IMR-90 (cell line): Measurements from ENCODE around the gene CST4. TPM values are rescaled to one million over a fixed set of nuclear protein-coding genes. Genes with fewer than 3 reads are reported as not detected.

ENCODE experiments used
- ATAC-seq: fragments of 200-7000 bp; cut with Tn5 transposase; 2 replicates; pipeline ENCODE4 v1.9.1; 2020; ENCODE audit warnings: low read depth, mild to moderate bottlenecking, moderate library complexity
- BruUV-seq: library from RNA; stranded (reverse); fragments of 400-500 nt; replicated peaks from 2 replicates; lab custom pipeline; 2021; lab: Mats Ljungman, UMichigan
- CTCF ChIA-PET: fragments of 300-600 bp; formaldehyde crosslinking; extraction: SDS; loops from one replicate; lab custom pipeline; 2021; ENCODE audit warnings: antibody characterized with exemption; lab: Yijun Ruan, JAX
- POLR2A ChIA-PET: fragments of 300-600 bp; sonication (Branson Sonifier 250); formaldehyde crosslinking; loops from one replicate; lab custom pipeline; 2022; ENCODE audit warnings: antibody characterized with exemption; ENCODE audit not compliant: unreplicated experiment; lab: Charles Lee
- DNase-seq: peaks from one replicate; pipeline ENCODE4 v3.0.0; 2013
- H2AFZ ChIP-seq: replicated peaks from 2 replicates; pipeline ENCODE3; 2013; ENCODE audit warnings: low read length, mild to moderate bottlenecking; ENCODE audit not compliant: poor library complexity
- H2AK5ac ChIP-seq: 2 replicates; pipeline ENCODE4 v1.6.1; 2013; ENCODE audit warnings: low read depth, low read length, inconsistent platforms
- H2AK9ac ChIP-seq: replicated peaks from 2 replicates; pipeline ENCODE3; 2013; ENCODE audit warnings: mild to moderate bottlenecking, low read depth, low read length, moderate library complexity; ENCODE audit not compliant: poor library complexity
- H2BK120ac ChIP-seq: 2 replicates; pipeline ENCODE4 v1.6.1; 2013; ENCODE audit warnings: low read depth, low read length, inconsistent platforms
- H2BK15ac ChIP-seq: 3 replicates; pipeline ENCODE4 v1.6.1; 2013; ENCODE audit warnings: low read depth, low read length, inconsistent platforms
- H2BK20ac ChIP-seq: 2 replicates; pipeline ENCODE4 v1.6.1; 2013; ENCODE audit warnings: low read depth, mild to moderate bottlenecking, inconsistent platforms, low read length, moderate library complexity
- H2BK5ac ChIP-seq: 2 replicates; pipeline ENCODE4 v1.6.1; 2013; ENCODE audit warnings: mild to moderate bottlenecking, low read depth, low read length, inconsistent platforms; ENCODE audit not compliant: poor library complexity, severe bottlenecking
- H3K14ac ChIP-seq: replicated peaks from 2 replicates; pipeline ENCODE4 v1.6.1; 2013; ENCODE audit warnings: low read depth, low read length, inconsistent platforms
- H3K18ac ChIP-seq: 2 replicates; pipeline ENCODE4 v1.6.1; 2013; ENCODE audit warnings: low read depth, low read length, control low read depth
- H3K23ac ChIP-seq: 2 replicates; pipeline ENCODE4 v1.6.1; 2013; ENCODE audit warnings: low read depth, low read length, inconsistent platforms
- H3K27ac ChIP-seq: 2 replicates; pipeline ENCODE4 v1.5.1; 2013; ENCODE audit warnings: mild to moderate bottlenecking, control low read depth, low read length; ENCODE audit not compliant: insufficient read depth
- H3K27me3 ChIP-seq: 2 replicates; pipeline ENCODE4 v1.6.1; 2013; ENCODE audit warnings: low read length; ENCODE audit not compliant: control insufficient read depth, insufficient read depth
- H3K36me3 ChIP-seq: 2 replicates; pipeline ENCODE4 v1.6.1; 2013; ENCODE audit warnings: low read length, mixed read lengths; ENCODE audit not compliant: control insufficient read depth, insufficient read depth
- H3K4ac ChIP-seq: 2 replicates; pipeline ENCODE4 v1.6.1; 2013; ENCODE audit warnings: low read depth, low read length, inconsistent platforms
- H3K4me1 ChIP-seq: 2 replicates; pipeline ENCODE4 v1.6.1; 2013; ENCODE audit warnings: low read length, mixed read lengths; ENCODE audit not compliant: control insufficient read depth, insufficient read depth
- H3K4me2 ChIP-seq: 2 replicates; pipeline ENCODE4 v1.6.1; 2013; ENCODE audit warnings: low read depth, mild to moderate bottlenecking, control low read depth, low read length, moderate library complexity
- H3K4me3 ChIP-seq: 2 replicates; pipeline ENCODE4 v1.5.1; 2013; ENCODE audit warnings: low read depth, mild to moderate bottlenecking, control low read depth, low read length, moderate library complexity; ENCODE audit not compliant: insufficient read depth
- H3K56ac ChIP-seq: 2 replicates; pipeline ENCODE4 v1.6.1; 2013; ENCODE audit warnings: low read length, inconsistent platforms; ENCODE audit not compliant: insufficient read depth; ENCODE audit errors: extremely low read depth
- H3K79me1 ChIP-seq, 2 experiments: 2 replicates each; pipeline ENCODE4 v1.6.1; 2013; ENCODE audit warnings: low read length in 2 of 2, inconsistent platforms in 1 of 2, low read depth in 1 of 2
- H3K9ac ChIP-seq: 2 replicates; pipeline ENCODE4 v1.6.1; 2013; ENCODE audit warnings: low read depth, low read length, control low read depth
- H3K9me1 ChIP-seq: 2 replicates; pipeline ENCODE4 v1.6.1; 2013; ENCODE audit warnings: low read length, inconsistent platforms; ENCODE audit not compliant: insufficient read depth
- H3K9me3 ChIP-seq: 2 replicates; pipeline ENCODE4 v1.6.1; 2013; ENCODE audit warnings: low read length; ENCODE audit not compliant: control insufficient read depth, insufficient read depth
- H4K20me1 ChIP-seq: 2 replicates; pipeline ENCODE4 v1.6.1; 2013; ENCODE audit warnings: low read length, inconsistent platforms; ENCODE audit not compliant: insufficient read depth
- H4K5ac ChIP-seq: 2 replicates; pipeline ENCODE4 v1.6.1; 2013; ENCODE audit warnings: mild to moderate bottlenecking, low read depth, low read length, control low read depth
- H4K8ac ChIP-seq, 2 experiments: 2 replicates each; pipeline ENCODE4 v1.6.1; 2013; ENCODE audit warnings: low read depth in 2 of 2, low read length in 2 of 2, control low read depth in 1 of 2, inconsistent platforms in 1 of 2
- H4K91ac ChIP-seq: 2 replicates; pipeline ENCODE4 v1.6.1; 2013; ENCODE audit warnings: low read depth, low read length, inconsistent platforms; ENCODE audit not compliant: insufficient read depth
- BHLHE40 ChIP-seq: fragments of 150-350 bp; IDR thresholded peaks from 2 replicates; pipeline ENCODE4 v1.6.1; 2016; ENCODE audit warnings: mild to moderate bottlenecking, low read depth, low read length
- CEBPB ChIP-seq: IDR thresholded peaks from 2 replicates; pipeline ENCODE4 v1.6.1; 2012; ENCODE audit warnings: low read depth, low read length, improper control_type of control experiment
- CHD1 ChIP-seq: IDR thresholded peaks from 2 replicates; pipeline ENCODE4 v1.6.1; 2012; ENCODE audit warnings: low read depth, low read length, improper control_type of control experiment
- CTCF ChIP-seq: conservative IDR thresholded peaks from 2 replicates; pipeline ENCODE4 v1.5.1; 2012; ENCODE audit warnings: mild to moderate bottlenecking, low read depth, low read length, improper control_type of control experiment
- ELK1 ChIP-seq: fragments of 150-350 bp; IDR thresholded peaks from 2 replicates; pipeline ENCODE4 v1.6.1; 2016; ENCODE audit warnings: low read depth, mild to moderate bottlenecking, low read length, moderate library complexity, borderline replicate concordance
- FOS ChIP-seq: fragments of 150-350 bp; IDR thresholded peaks from 2 replicates; pipeline ENCODE4 v1.6.1; 2016; ENCODE audit warnings: low read depth, low read length
- MAFK ChIP-seq: IDR thresholded peaks from 2 replicates; pipeline ENCODE4 v1.6.1; 2012; ENCODE audit warnings: low read depth, low read length, improper control_type of control experiment
- MAZ ChIP-seq: IDR thresholded peaks from 2 replicates; pipeline ENCODE4 v1.6.1; 2012; ENCODE audit warnings: low read depth, mild to moderate bottlenecking, low read length, improper control_type of control experiment, moderate library complexity, borderline replicate concordance
- MXI1 ChIP-seq: IDR thresholded peaks from 2 replicates; pipeline ENCODE4 v1.6.1; 2012; ENCODE audit warnings: low read depth, mild to moderate bottlenecking, low read length, moderate library complexity, borderline replicate concordance
- NFE2L2 ChIP-seq: fragments of 150-350 bp; IDR thresholded peaks from 2 replicates; pipeline ENCODE4 v1.6.1; 2016; ENCODE audit warnings: low read depth, mild to moderate bottlenecking, low read length
- POLR2A ChIP-seq: IDR thresholded peaks from 2 replicates; pipeline ENCODE4 v1.6.1; 2012; ENCODE audit warnings: mild to moderate bottlenecking, low read depth, low read length
- RAD21 ChIP-seq: IDR thresholded peaks from 2 replicates; pipeline ENCODE4 v1.6.1; 2012; ENCODE audit warnings: low read length, improper control_type of control experiment
- RCOR1 ChIP-seq: IDR thresholded peaks from 2 replicates; pipeline ENCODE4 v1.6.1; 2012; ENCODE audit warnings: mild to moderate bottlenecking, low read length, improper control_type of control experiment; ENCODE audit not compliant: insufficient replicate concordance
- RFX5 ChIP-seq: IDR thresholded peaks from 2 replicates; pipeline ENCODE4 v1.8.0; 2012; ENCODE audit warnings: low read depth, mild to moderate bottlenecking, low read length, moderate library complexity
- SMC3 ChIP-seq: fragments of 150-350 bp; IDR thresholded peaks from 2 replicates; pipeline ENCODE4 v1.6.1; 2016; ENCODE audit warnings: low read depth, mild to moderate bottlenecking, antibody characterized with exemption, low read length, moderate library complexity
- USF2 ChIP-seq: fragments of 150-350 bp; IDR thresholded peaks from 2 replicates; pipeline ENCODE4 v1.6.1; 2017; ENCODE audit warnings: mild to moderate bottlenecking, antibody characterized with exemption, low read length, low read depth
- WGBS, 2 experiments: methylation state at CpG; one replicate each; pipeline versions ENCODE4 v1.1.5 to v1.1.7; 2013; ENCODE audit warnings: missing lambda C conversion rate in 2 of 2; ENCODE audit not compliant: insufficient read length in 1 of 2; ENCODE audit errors: extremely low coverage in 2 of 2; 5-methylcytosine and 5-hydroxymethylcytosine counted together
- dilution Hi-C: fragments of 300-500 bp; cut with HindIII; formaldehyde crosslinking; loops from one replicate; pipeline ENCODE4 v1.14.3; 2018; ENCODE audit warnings: low sequenced_read_pairs; ENCODE audit not compliant: unreplicated experiment
- in situ Hi-C: fragments of 300-500 bp; cut with MboI; formaldehyde crosslinking; loops from 3 replicates; pipeline ENCODE4 v1.14.3; 2019; ENCODE audit warnings: low sequenced_read_pairs, inconsistent platforms, mixed read lengths
- intact Hi-C: fragments of 100-400 bp; cut with micrococcal nuclease; formaldehyde crosslinking; loops from 2 replicates; pipeline ENCODE4 v1.10.0; 2022
- polyA plus RNA-seq, 3 experiments: library from polyadenylated mRNA; depleted of rRNA; stranded (reverse); fragments of >200 nt; gene quantifications; 2 replicates each; pipeline ENCODE4 v1.2.3, GENCODE V29; 2012; ENCODE audit warnings: low replicate concordance in 1 of 3
- total RNA-seq: library from RNA; depleted of rRNA; stranded (reverse); fragments of >200 nt; gene quantifications from 2 replicates; pipeline ENCODE4 v1.2.3, GENCODE V29; 2012

Gene CST4
- total and polyA plus RNA-seq, 2 of the 4 experiments (the other 2 are of a cell fraction), result not detected

- no peak for TF ChIP-seq CHD1
- no peak for TF ChIP-seq MXI1
- TF ChIP-seq MAFK, result no peak
- no peak for TF ChIP-seq NFE2L2
- no peak for TF ChIP-seq MAZ
- TF ChIP-seq USF2, result no peak
- no peak for TF ChIP-seq CEBPB
- no peak for TF ChIP-seq POLR2A
- no peak for TF ChIP-seq ELK1
- TF ChIP-seq CTCF, result no peak
- no peak for TF ChIP-seq RAD21
- TF ChIP-seq SMC3, result no peak
- no peak for TF ChIP-seq FOS
- TF ChIP-seq RCOR1, result no peak
- no peak for TF ChIP-seq BHLHE40
- no peak for TF ChIP-seq RFX5
Observed at GRCh38 chr20:23638309-23638708, 50.5 kb downstream of the CST4 start.

More at GRCh38 chr20:23638309-23638708, 50.5 kb downstream of the CST4 start:
- ATAC-seq (no peak), DNase-seq (no peak)
- intact Hi-C loops, result loop anchor here (5.0 kb wide), 1 partner anchor 276 kb away; the partner anchor contains the start of gene GZF1
- Histone ChIP-seq H4K20me1 (peaks cover 6% of the 10 kb centered on the region), H3K4me2 (no peak overlapping the region; the same call in 1 of the 2 replicates), H3K36me3 (peaks cover 13% of the 10 kb centered on the region), H2BK20ac (no peak overlapping the region), H4K5ac (no peak overlapping the region), H3K23ac (no peak overlapping the region), H3K9me1 (peaks cover 10% of the 10 kb centered on the region; the same call in 1 of the 2 replicates), H3K14ac (no peak overlapping the region), H2BK15ac (no peak overlapping the region; the same call in 2 of the 3 replicates), H3K18ac (no peak overlapping the region; the same call in 1 of the 2 replicates), H3K79me1 (peaks cover 17 to 29% of the 10 kb centered on the region in 2 experiments), H3K56ac (no peak overlapping the region), H3K27ac (0 out of 2 replicates have a peak overlapping the region, but pooled peaks have one; percentile 20), H3K4me1 (peaks cover 13% of the 10 kb centered on the region), H2BK120ac (no peak overlapping the region), H4K91ac (peak overlapping the region; percentile 34; the same call in 1 of the 2 replicates), H3K27me3 (no peaks in the 10 kb centered on the region), H4K8ac (peak overlapping the region; percentile 56 to 57; a peak in 2 of 4 replicates), H3K4ac (peak overlapping the region; percentile 65; the same call in 1 of the 2 replicates), H2AK9ac (peak overlapping the region; percentile 87), H2AK5ac (no peak overlapping the region), H2BK5ac (no peak overlapping the region), H3K4me3 (no peak overlapping the region), H3K9me3 (no peaks in the 10 kb centered on the region), H3K9ac (no peak overlapping the region), H2AFZ (peak overlapping the region; percentile 72)
- POLR2A ChIA-PET, result no interaction called here
- WGBS, 2 experiments, result 56% methylated on average over 4 of the region's 9 CpGs; no CpG with 5 or more reads in 1 of the 2 experiments
- dilution Hi-C loops, result no loop called here
- CTCF ChIA-PET, result no interaction called here
- in situ Hi-C loops, result loop anchor here (25.0 kb wide), 2 partner anchors 1624 to 1774 kb away; partner anchors contain the start of gene GINS1
- BruUV-seq, result no TSS peak
